AG09319 (cell line): Measurements from ENCODE around the gene TACR3.
"Not testable (repeated sequence)": the region's sequence is repeated elsewhere in the genome, so short reads cannot be mapped to it uniquely, and the experiment has no call there.

ENCODE experiments used
- DNase-seq: peaks from one replicate; pipeline ENCODE4 v3.0.0-alpha.2; 2010; ENCODE audit warnings: low read depth; ENCODE audit errors: extremely low read depth
- TF ChIP-seq, protein P1 (sequence below): IDR thresholded peaks from 2 replicates; pipeline ENCODE4 v1.5.1; 2011; ENCODE audit warnings: low read depth, mild to moderate bottlenecking, inconsistent platforms, low read length, moderate library complexity

TACR3 gene

DNA sequence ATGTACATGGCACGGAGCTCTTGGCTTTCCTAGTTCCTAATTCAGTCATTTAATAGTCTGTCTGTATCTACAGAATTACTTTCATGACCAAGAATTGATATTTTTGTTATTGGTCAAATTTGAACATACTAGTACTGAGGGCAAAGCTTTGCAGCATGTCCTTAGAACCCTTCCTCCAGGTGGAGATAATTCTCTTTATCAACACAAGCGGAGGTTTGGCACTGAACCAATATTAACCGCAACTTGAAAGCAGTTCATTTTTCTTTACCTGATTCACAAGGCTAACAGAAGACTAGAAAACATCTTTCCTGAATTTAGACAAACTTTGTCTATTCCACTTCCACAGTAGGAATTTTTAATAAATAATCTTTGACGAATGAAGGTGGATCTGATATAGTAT, 73.8 kb downstream of the TACR3 start:
- no peak for DNase-seq
- TF ChIP-seq, protein P1, sequence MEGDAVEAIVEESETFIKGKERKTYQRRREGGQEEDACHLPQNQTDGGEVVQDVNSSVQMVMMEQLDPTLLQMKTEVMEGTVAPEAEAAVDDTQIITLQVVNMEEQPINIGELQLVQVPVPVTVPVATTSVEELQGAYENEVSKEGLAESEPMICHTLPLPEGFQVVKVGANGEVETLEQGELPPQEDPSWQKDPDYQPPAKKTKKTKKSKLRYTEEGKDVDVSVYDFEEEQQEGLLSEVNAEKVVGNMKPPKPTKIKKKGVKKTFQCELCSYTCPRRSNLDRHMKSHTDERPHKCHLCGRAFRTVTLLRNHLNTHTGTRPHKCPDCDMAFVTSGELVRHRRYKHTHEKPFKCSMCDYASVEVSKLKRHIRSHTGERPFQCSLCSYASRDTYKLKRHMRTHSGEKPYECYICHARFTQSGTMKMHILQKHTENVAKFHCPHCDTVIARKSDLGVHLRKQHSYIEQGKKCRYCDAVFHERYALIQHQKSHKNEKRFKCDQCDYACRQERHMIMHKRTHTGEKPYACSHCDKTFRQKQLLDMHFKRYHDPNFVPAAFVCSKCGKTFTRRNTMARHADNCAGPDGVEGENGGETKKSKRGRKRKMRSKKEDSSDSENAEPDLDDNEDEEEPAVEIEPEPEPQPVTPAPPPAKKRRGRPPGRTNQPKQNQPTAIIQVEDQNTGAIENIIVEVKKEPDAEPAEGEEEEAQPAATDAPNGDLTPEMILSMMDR = no peak

DNA sequence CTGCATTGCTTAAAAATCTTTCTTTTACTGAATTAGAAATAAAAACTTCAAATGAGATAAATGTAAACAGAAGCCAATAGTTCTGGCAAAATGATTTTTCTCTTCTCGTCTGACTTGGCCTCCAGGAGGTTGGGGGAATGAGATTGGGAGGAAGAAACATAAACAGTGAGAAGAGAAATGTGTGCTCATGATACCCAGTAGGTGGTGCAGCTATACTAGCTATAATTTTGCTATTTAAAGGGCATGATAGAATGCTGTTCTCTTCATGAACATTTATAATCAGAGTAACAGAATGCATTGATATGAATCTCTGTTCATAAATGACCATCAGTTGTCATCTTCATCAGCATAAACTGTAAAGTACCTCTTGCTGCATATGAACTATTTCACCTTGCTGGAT, 85.5 kb downstream of the TACR3 start:
- TF ChIP-seq, protein P1 = no peak
- DNase-seq = no peak

DNA sequence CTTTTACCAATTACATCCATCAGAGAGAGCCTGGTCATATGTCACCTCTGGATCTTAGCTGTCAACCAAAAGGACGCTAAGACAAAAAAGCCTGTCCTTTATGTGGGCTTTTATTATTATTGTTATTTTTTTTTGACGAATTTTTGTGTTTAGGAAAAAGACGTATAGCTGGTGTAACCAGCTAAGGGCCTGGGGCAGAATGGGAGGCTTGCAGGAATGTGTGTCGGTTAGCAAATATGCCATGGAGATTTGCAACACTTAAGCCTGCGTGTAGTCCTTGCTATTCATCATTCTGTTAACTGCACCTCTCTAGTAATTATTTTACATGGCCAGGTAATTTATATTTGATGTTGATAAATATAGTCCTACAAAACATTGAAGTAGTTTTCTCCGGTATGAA, 93.5 kb downstream of the TACR3 start:
- DNase-seq = no peak
- TF ChIP-seq, protein P1 = no peak

DNA sequence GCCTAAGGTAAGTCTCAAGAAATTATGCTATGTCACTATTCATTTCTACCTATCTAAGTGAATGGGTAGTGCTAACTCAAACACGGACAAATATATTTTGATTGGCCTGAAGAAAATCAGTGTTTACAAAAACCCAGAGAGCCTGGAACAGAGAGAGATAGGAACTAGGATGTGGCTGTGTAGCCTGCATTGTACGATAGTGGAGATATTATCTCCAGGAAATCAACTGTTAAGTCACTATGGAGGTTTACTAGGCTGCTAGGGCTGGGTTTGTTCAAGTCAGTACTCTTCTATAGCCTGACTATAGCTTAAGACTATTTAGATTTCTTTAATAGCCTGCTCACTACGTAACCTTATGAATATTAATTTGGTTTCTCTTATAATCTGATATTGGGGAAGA, 127.9 kb downstream of the TACR3 start:
- DNase-seq = no peak
- TF ChIP-seq, protein P1 = no peak

DNA sequence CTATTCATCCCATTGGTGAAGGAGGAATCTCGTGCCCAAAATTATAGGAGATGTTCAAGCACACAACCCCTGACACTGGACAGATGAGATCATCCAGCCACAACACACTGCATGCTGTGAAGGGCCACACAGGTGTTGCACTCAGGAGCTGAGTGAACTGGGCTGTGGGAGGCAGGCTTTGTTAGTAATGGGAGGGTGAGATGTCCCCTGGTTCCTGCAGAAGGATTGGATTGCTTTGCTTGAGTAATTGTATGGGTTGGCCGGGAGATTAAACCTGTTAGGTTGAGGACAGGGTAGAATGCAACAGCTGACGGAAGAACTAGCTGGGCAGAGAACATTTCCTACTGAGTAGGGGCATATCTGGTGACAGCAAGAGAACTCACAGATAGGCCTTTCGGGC, 152.2 kb downstream of the TACR3 start:
- TF ChIP-seq, protein P1 = no peak
- DNase-seq = no peak

DNA sequence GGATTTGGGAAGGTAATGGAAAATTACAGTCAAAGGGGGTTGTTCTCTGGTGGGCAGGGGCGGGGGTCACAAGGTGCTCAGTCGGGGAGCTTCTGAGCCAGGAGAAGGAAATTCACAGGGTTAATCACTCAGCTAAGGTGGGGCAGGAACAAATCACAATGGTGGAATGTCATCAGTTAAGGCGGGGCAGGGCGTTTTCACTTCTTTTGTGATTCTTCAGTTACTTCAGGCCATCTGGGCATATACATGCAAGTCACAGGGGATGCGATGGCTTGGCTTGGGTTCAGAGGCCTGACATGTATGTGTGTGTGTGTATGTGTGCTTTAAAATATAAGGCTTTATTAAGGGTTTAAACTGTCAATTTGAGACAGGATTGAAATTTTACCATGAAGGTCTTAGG, 160.6 kb downstream of the TACR3 start:
- DNase-seq = not testable (repeated sequence)
